Measurements from ENCODE around the gene NIPSNAP2. TPM values are rescaled to one million over a fixed set of nuclear protein-coding genes. Genes with fewer than 3 reads are reported as not detected.
"Not testable (repeated sequence)": the region's sequence is repeated elsewhere in the genome, so short reads cannot be mapped to it uniquely, and the experiment has no call there.

Gene NIPSNAP2
- total RNA-seq, 1 donor = 51.0 TPM

DNA sequence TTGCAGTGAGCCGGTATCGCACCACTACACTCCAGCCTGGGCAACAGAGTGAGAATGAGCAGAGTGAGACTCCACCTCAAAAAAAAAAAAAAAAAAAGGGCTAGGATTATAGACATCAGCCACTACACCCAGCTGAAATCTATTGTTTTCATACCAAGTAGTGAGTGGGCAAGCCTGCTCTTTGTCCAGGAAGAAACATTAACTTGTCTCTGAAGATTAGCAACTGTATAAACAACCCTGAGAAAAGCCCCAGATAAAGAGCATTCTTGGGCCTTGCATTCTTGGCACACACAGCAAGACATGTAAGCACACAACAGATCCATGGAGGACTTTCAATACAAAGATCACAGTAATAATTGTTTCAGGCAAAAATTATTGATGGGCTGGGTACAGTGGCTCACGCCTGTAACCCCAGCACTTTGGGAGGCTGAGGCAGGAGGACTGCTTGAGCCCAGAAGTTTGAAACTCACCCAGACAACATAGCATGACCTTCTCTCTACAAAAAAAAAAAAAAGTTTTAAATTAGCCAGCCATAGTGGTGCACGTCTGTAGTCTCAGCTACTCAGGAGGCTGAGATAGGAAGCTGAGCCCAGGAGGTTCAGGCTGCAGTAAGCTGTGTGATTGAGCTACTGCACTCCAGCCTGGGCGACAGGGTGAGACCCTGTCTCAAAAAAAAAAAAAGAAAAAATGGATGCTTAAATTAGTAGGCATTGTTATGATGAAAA lies 82.5 kb downstream of the NIPSNAP2 start:
- Histone ChIP-seq H2AFZ (ENCODE audit: low read length) (peak overlapping the region; percentile 51), H3K4me1 (ENCODE audit: insufficient read depth, low read length) (peaks cover 30% of the 10 kb centered on the region), H3K9me3 (ENCODE audit: low read depth, low read length) (no peaks in the 10 kb centered on the region), H3K79me2 (ENCODE audit: insufficient read depth, low read length) (peaks cover 18% of the 10 kb centered on the region), H3K27me3 (ENCODE audit: insufficient read depth, low read length) (no peaks in the 10 kb centered on the region), H4K20me1 (ENCODE audit: insufficient read depth, low read length) (no peaks in the 10 kb centered on the region), H3K4me2 (ENCODE audit: insufficient read depth, low read length) (peak overlapping the region; percentile 39), H3K4me3 (ENCODE audit: insufficient read depth, low read length) (no peak overlapping the region), H3K36me3 (ENCODE audit: insufficient read depth, low read length) (no peaks in the 10 kb centered on the region), H3K27ac (ENCODE audit: low read depth, low read length) (peak overlapping the region; percentile 60)
- TF ChIP-seq, protein P1, sequence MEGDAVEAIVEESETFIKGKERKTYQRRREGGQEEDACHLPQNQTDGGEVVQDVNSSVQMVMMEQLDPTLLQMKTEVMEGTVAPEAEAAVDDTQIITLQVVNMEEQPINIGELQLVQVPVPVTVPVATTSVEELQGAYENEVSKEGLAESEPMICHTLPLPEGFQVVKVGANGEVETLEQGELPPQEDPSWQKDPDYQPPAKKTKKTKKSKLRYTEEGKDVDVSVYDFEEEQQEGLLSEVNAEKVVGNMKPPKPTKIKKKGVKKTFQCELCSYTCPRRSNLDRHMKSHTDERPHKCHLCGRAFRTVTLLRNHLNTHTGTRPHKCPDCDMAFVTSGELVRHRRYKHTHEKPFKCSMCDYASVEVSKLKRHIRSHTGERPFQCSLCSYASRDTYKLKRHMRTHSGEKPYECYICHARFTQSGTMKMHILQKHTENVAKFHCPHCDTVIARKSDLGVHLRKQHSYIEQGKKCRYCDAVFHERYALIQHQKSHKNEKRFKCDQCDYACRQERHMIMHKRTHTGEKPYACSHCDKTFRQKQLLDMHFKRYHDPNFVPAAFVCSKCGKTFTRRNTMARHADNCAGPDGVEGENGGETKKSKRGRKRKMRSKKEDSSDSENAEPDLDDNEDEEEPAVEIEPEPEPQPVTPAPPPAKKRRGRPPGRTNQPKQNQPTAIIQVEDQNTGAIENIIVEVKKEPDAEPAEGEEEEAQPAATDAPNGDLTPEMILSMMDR (IDR thresholded peaks at IDR 0.05; ENCODE audit: extremely low read depth, low read depth, low read length) = no peak
- DNase-seq (ENCODE audit: insufficient read length, low spot score, missing footprints) = peak; percentile 89

DNA sequence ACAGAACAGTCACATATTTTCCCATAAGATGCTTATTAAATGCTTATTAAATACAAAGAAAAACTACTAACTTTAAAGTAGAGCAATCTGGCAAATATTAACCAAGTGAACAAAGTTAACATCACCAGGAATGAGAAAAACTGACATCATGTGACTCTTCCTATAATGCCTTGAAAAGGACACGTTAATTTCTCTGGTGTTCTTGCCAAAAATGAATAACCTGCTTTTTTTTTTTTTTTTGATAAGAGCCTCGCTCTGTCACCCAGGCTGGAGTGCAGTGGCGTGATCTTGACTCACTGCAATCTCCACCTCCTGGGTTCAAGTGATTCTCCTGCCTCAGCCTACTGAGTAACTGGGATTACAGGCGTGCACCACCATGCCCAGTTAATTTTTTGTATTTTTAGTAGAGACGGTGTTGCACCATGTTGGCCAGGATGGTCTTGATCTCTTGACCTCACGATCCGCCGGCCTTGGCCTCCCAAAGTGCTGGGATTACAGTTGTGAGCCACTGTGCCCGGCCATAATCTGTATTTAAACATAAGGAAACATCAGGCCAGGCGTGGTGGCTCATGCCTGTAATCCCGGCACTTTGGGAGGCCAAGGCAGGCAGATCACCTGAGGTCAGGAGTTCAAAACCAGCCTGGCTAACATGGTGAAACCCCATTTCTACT lies 83.2 kb downstream of the NIPSNAP2 start:
- not testable (repeated sequence) for H3K4me2 ChIP-seq (ENCODE audit: insufficient read depth, low read length); H4K20me1 ChIP-seq (ENCODE audit: insufficient read depth, low read length); H3K9me3 ChIP-seq (ENCODE audit: low read depth, low read length); H3K27me3 ChIP-seq (ENCODE audit: insufficient read depth, low read length); H3K4me3 ChIP-seq (ENCODE audit: insufficient read depth, low read length); DNase-seq (ENCODE audit: insufficient read length, low spot score, missing footprints); H2AFZ ChIP-seq (ENCODE audit: low read length); H3K36me3 ChIP-seq (ENCODE audit: insufficient read depth, low read length)
- H3K79me2 ChIP-seq (ENCODE audit: insufficient read depth, low read length) = peaks cover 25% of the 10 kb centered on the region
- H3K4me1 ChIP-seq (ENCODE audit: insufficient read depth, low read length) = peaks cover 33% of the 10 kb centered on the region
- H3K27ac ChIP-seq (ENCODE audit: low read depth, low read length) = peak overlapping the region; percentile 60

GRCh38 chr7:56048245-56048644 lies 83.9 kb downstream of the NIPSNAP2 start:
- Histone ChIP-seq H3K9me3 (ENCODE audit: low read depth, low read length) (no peaks in the 10 kb centered on the region), H3K27me3 (ENCODE audit: insufficient read depth, low read length) (no peaks in the 10 kb centered on the region), H3K36me3 (ENCODE audit: insufficient read depth, low read length) (peaks cover 7% of the 10 kb centered on the region), H3K79me2 (ENCODE audit: insufficient read depth, low read length) (peaks cover 31% of the 10 kb centered on the region), H3K4me3 (ENCODE audit: insufficient read depth, low read length) (no peak overlapping the region), H3K27ac (ENCODE audit: low read depth, low read length) (no peak overlapping the region), H3K4me2 (ENCODE audit: insufficient read depth, low read length) (peak overlapping the region; percentile 9), H4K20me1 (ENCODE audit: insufficient read depth, low read length) (peaks cover 2% of the 10 kb centered on the region), H2AFZ (ENCODE audit: low read length) (no peak overlapping the region), H3K4me1 (ENCODE audit: insufficient read depth, low read length) (peaks cover 40% of the 10 kb centered on the region)
- DNase-seq (ENCODE audit: insufficient read length, low spot score, missing footprints) = no peak
- TF ChIP-seq, protein P1 (IDR thresholded peaks at IDR 0.05; ENCODE audit: extremely low read depth, low read depth, low read length) = no peak

DNA sequence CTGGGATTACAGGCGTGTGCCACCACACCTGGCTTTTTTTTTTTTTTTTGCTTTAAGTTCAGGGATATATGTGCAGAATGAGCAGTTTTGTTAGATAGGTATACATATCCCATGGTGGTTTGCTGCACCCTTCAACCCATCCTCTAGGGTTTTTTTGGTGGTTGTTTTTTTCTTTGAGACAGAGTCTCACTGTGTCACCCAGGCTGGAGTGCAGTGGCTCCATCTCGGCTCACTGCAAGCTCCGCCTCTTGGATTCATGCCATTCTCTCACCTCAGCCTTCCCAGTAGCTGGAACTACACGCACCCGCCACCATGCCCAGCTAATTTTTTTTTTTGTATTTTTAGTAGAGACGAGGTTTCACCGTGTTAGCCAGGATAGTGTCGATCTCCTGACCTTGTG lies 84.4 kb downstream of the NIPSNAP2 start:
- not testable (repeated sequence) for DNase-seq (ENCODE audit: insufficient read length, low spot score, missing footprints); H3K27ac ChIP-seq (ENCODE audit: low read depth, low read length); H3K4me3 ChIP-seq (ENCODE audit: insufficient read depth, low read length); H3K27me3 ChIP-seq (ENCODE audit: insufficient read depth, low read length); H3K9me3 ChIP-seq (ENCODE audit: low read depth, low read length); H2AFZ ChIP-seq (ENCODE audit: low read length); H4K20me1 ChIP-seq (ENCODE audit: insufficient read depth, low read length)
- H3K36me3 ChIP-seq (ENCODE audit: insufficient read depth, low read length) = peaks cover 12% of the 10 kb centered on the region
- peaks cover 36% of the 10 kb centered on the region for H3K79me2 ChIP-seq (ENCODE audit: insufficient read depth, low read length)
- H3K4me2 ChIP-seq (ENCODE audit: insufficient read depth, low read length) = peak overlapping the region; percentile 9
- H3K4me1 ChIP-seq (ENCODE audit: insufficient read depth, low read length) = peaks cover 41% of the 10 kb centered on the region

Other genes starting within 250 kb of the NIPSNAP2 start
- not detected in 2 replicates for gene SEPTIN14, start 101.8 kb upstream of the NIPSNAP2 start, total RNA-seq
- gene ZNF713, start 77.1 kb upstream of the NIPSNAP2 start, total RNA-seq = 3.8 and 4.3 TPM in 2 replicates
- gene MRPS17, start 12.7 kb upstream of the NIPSNAP2 start, total RNA-seq = 13.0 and 13.4 TPM in 2 replicates
- 45.4 and 49.9 TPM in 2 replicates for gene PSPH, start 86.9 kb downstream of the NIPSNAP2 start, total RNA-seq
- 130 and 141 TPM in 2 replicates for gene CCT6A, start 87.2 kb downstream of the NIPSNAP2 start, total RNA-seq
- gene SUMF2, start 99.7 kb downstream of the NIPSNAP2 start, total RNA-seq = 230 and 231 TPM in 2 replicates
- gene PHKG1, start 128.4 kb downstream of the NIPSNAP2 start, total RNA-seq = 1.8 and 2.1 TPM in 2 replicates
- 183 and 202 TPM in 2 replicates for gene CHCHD2, start 141.9 kb downstream of the NIPSNAP2 start, total RNA-seq
- gene NUPR2, start 151.8 kb downstream of the NIPSNAP2 start, total RNA-seq = not detected in 2 replicates

All from osteoblast (primary cell).